A673 (cell line): Measurements from ENCODE around the gene TXNRD2. TPM values are rescaled to one million over a fixed set of nuclear protein-coding genes. Genes with fewer than 3 reads are reported as not detected.

Source experiments
- BruUV-seq: library from RNA; stranded (reverse); fragments of 400-500 nt; replicated peaks from 2 replicates; lab custom pipeline; 2021; lab: Mats Ljungman, UMichigan
- CTCF ChIA-PET: fragments of 300-600 bp; sonication (Branson Sonifier 250); formaldehyde crosslinking; loops from one replicate; lab custom pipeline; 2022; ENCODE audit warnings: antibody characterized with exemption; lab: Charles Lee
- POLR2A ChIA-PET: fragments of 300-600 bp; sonication (Branson Sonifier 250); formaldehyde crosslinking; loops from one replicate; lab custom pipeline; 2022; ENCODE audit warnings: antibody characterized with exemption; ENCODE audit not compliant: low non-redundant PET; lab: Charles Lee
- DNase-seq: peaks from one replicate; pipeline ENCODE4 v3.0.0-alpha.2; 2015; ENCODE audit warnings: low spot score
- H3K27ac ChIP-seq: fragments of 200-600 bp; sonication (generic); 2 replicates; pipeline ENCODE4 v1.5.1; 2016; ENCODE audit warnings: mixed run types, low read depth, mild to moderate bottlenecking, mixed read lengths, antibody characterized with exemption, low read length; ENCODE audit not compliant: poor library complexity, severe bottlenecking
- H3K27me3 ChIP-seq: fragments of 200-600 bp; sonication (generic); replicated peaks from 2 replicates; pipeline ENCODE4 v1.6.1; 2017; ENCODE audit warnings: mixed run types, low read depth, mild to moderate bottlenecking, mixed read lengths, antibody characterized with exemption, low read length; ENCODE audit not compliant: insufficient read depth, poor library complexity
- H3K36me3 ChIP-seq: fragments of 200-600 bp; sonication (generic); 2 replicates; pipeline ENCODE4 v1.6.1; 2016; ENCODE audit warnings: mixed run types, mild to moderate bottlenecking, mixed read lengths, antibody characterized with exemption, low read length; ENCODE audit not compliant: insufficient read depth, poor library complexity, severe bottlenecking
- H3K4me1 ChIP-seq: fragments of 200-600 bp; sonication (generic); 2 replicates; pipeline ENCODE4 v1.6.1; 2017; ENCODE audit warnings: mixed run types, mild to moderate bottlenecking, mixed read lengths, antibody characterized with exemption, low read length; ENCODE audit not compliant: insufficient read depth, poor library complexity, severe bottlenecking
- H3K4me3 ChIP-seq: fragments of 200-600 bp; sonication (generic); 2 replicates; pipeline ENCODE4 v1.5.1; 2016; ENCODE audit warnings: low read depth, mixed run types, mild to moderate bottlenecking, mixed read lengths, low read length; ENCODE audit not compliant: poor library complexity, severe bottlenecking
- H3K9me3 ChIP-seq: fragments of 200-600 bp; sonication (generic); 2 replicates; pipeline ENCODE4 v1.6.1; 2016; ENCODE audit warnings: mixed run types, low read depth, mild to moderate bottlenecking, mixed read lengths, antibody characterized with exemption, low read length; ENCODE audit not compliant: poor library complexity, severe bottlenecking
- CTCF ChIP-seq: fragments of 300-800, 200-600 bp; sonication (generic); conservative IDR thresholded peaks from 2 replicates; pipeline ENCODE4 v1.5.1; 2017; ENCODE audit warnings: low read depth, mild to moderate bottlenecking, antibody characterized with exemption, low read length, moderate library complexity, mixed read lengths
- EZH2 ChIP-seq: fragments of 200-600 bp; sonication (generic); IDR thresholded peaks from 2 replicates; pipeline ENCODE4 v1.6.1; 2017; ENCODE audit warnings: borderline replicate concordance, low read depth, mild to moderate bottlenecking, mixed read lengths, antibody characterized with exemption, low read length; ENCODE audit not compliant: poor library complexity, severe bottlenecking
- intact Hi-C: fragments of 100-400 bp; cut with micrococcal nuclease; formaldehyde crosslinking; loops from one replicate; pipeline ENCODE4 v1.10.0; 2022; ENCODE audit not compliant: unreplicated experiment
- total RNA-seq: library from RNA; stranded (reverse); gene quantifications from 2 replicates; pipeline ENCODE4 v1.2.3, GENCODE V29; 2021

The TXNRD2 gene
- total RNA-seq, 1 experiment from 2014 or later, result 32.6 TPM

- POLR2A ChIA-PET, result no interaction called here
- peaks cover 57% of the 10 kb centered on the region for H3K4me1 ChIP-seq
- CTCF ChIA-PET, result interaction anchor here (1.0 kb wide), 1 partner anchor 157 kb away, joined by 3 read pairs; no protein-coding TSS in a partner anchor
- intact Hi-C loops, result no loop called here
- TF ChIP-seq CTCF, result no peak
- no peak for TF ChIP-seq EZH2
- H3K27me3 ChIP-seq, result no peaks in the 10 kb centered on the region
- no peaks in the 10 kb centered on the region for H3K9me3 ChIP-seq
- H3K36me3 ChIP-seq, result no peaks in the 10 kb centered on the region
- peak; percentile 87 for DNase-seq
- no peak overlapping the region for H3K4me3 ChIP-seq
- peak overlapping the region; percentile 89 for H3K27ac ChIP-seq
- BruUV-seq, result TSS peak; percentile 58
Observed at GRCh38 chr22:19886605-19887255, 54.9 kb downstream of the TXNRD2 start.

- POLR2A ChIA-PET, result no interaction called here
- no peak for DNase-seq
- no TSS peak for BruUV-seq
- H3K27me3 ChIP-seq, result no peaks in the 10 kb centered on the region
- intact Hi-C loops, result no loop called here
- peaks cover 56% of the 10 kb centered on the region for H3K4me1 ChIP-seq
- H3K4me3 ChIP-seq, result no peak overlapping the region
- H3K36me3 ChIP-seq, result no peaks in the 10 kb centered on the region
- peak overlapping the region; percentile 89 for H3K27ac ChIP-seq
- TF ChIP-seq CTCF, result no peak
- no peak for TF ChIP-seq EZH2
- CTCF ChIA-PET, result no interaction called here
- H3K9me3 ChIP-seq, result no peaks in the 10 kb centered on the region
Observed at GRCh38 chr22:19885841-19886592, 55.6 kb downstream of the TXNRD2 start.

- TF ChIP-seq EZH2 (no peak), CTCF (no peak)
Observed at GRCh38 chr22:19884954-19885751, 56.5 kb downstream of the TXNRD2 start.

More at GRCh38 chr22:19884954-19885751, 56.5 kb downstream of the TXNRD2 start:
- no peak for DNase-seq
- H3K4me1 ChIP-seq, result peaks cover 56% of the 10 kb centered on the region
- no peaks in the 10 kb centered on the region for H3K36me3 ChIP-seq
- peak overlapping the region; percentile 89 for H3K27ac ChIP-seq
- no peaks in the 10 kb centered on the region for H3K27me3 ChIP-seq
- BruUV-seq, result no TSS peak
- intact Hi-C loops, result no loop called here
- ChIA-PET CTCF (no interaction called here), POLR2A (no interaction called here)
- no peaks in the 10 kb centered on the region for H3K9me3 ChIP-seq
- no peak overlapping the region for H3K4me3 ChIP-seq
